Stimulated activated CD8-positive, alpha-beta memory T cell treated with anti-CD3 and anti-CD28 coated beads, Interleukin-4, amount 100 ng/mL, for 1 hour (primary cell): ENCODE data around the gene PNMA6E.
"Not testable (repeated sequence)": the region's sequence is repeated elsewhere in the genome, so short reads cannot be mapped to it uniquely, and the experiment has no call there.

ENCODE experiments used
- DNase-seq, 2 donors: peaks; one replicate each; pipeline ENCODE4 v3.0.0-alpha.2; 2020; ENCODE audit warnings: low read depth in 2 of 2, low spot score in 1 of 2

PNMA6E gene

GRCh38 chrX:153409414-153410101, 8.4 kb upstream of the PNMA6E start:
- DNase-seq = no peak

GRCh38 chrX:153408871-153409351, 7.8 kb upstream of the PNMA6E start:
- no peak for DNase-seq

GRCh38 chrX:153408221-153408721, 7.1 kb upstream of the PNMA6E start:
- DNase-seq = no peak

GRCh38 chrX:153407736-153408135, 6.6 kb upstream of the PNMA6E start:
- no peak for DNase-seq

- DNase-seq = no peak
These were observed 5.8 kb upstream of the PNMA6E start for GRCh38 chrX:153406903-153407302.

GRCh38 chrX:153406011-153406410, 4.9 kb upstream of the PNMA6E start:
- DNase-seq = no peak

GRCh38 chrX:153405426-153405825, 4.3 kb upstream of the PNMA6E start:
- no peak for DNase-seq

- DNase-seq = not testable (repeated sequence)
These were observed 3.2 kb upstream of the PNMA6E start for GRCh38 chrX:153404333-153404732.

- DNase-seq = no peak
These were observed 711 bp downstream of the PNMA6E start for GRCh38 chrX:153400146-153401132.

- DNase-seq = no peak
These were observed 2.7 kb downstream of the PNMA6E start for GRCh38 chrX:153398275-153398960.

- no peak for DNase-seq
These were observed 3.7 kb downstream of the PNMA6E start for GRCh38 chrX:153397256-153397960.

- DNase-seq = no peak
These were observed 4.6 kb downstream of the PNMA6E start for GRCh38 chrX:153396320-153397195.

GRCh38 chrX:153395613-153396319, 5.4 kb downstream of the PNMA6E start:
- DNase-seq = no peak

- DNase-seq = no peak
These were observed 6.5 kb downstream of the PNMA6E start for GRCh38 chrX:153394612-153395011.

- no peak for DNase-seq
These were observed 8.4 kb downstream of the PNMA6E start for GRCh38 chrX:153392642-153393321.

GRCh38 chrX:153389460-153389768, 11.7 kb downstream of the PNMA6E start:
- DNase-seq = not testable (repeated sequence)

- DNase-seq = no peak
These were observed 12.3 kb downstream of the PNMA6E start for GRCh38 chrX:153388722-153389459.
